Myocyte (in vitro differentiated cells): ENCODE data around the gene NR1I3. TPM values are rescaled to one million over a fixed set of nuclear protein-coding genes. Genes with fewer than 3 reads are reported as not detected.

Source experiments
- DNase-seq: peaks from one replicate; pipeline ENCODE4 v3.0.0-alpha.2; 2012; ENCODE audit warnings: low read depth
- total RNA-seq: library from RNA; depleted of rRNA; stranded (reverse); fragments of >200 nt; gene quantifications from 2 replicates; pipeline ENCODE4 v1.2.3, GENCODE V29; 2014

The NR1I3 gene
- total RNA-seq, 1 donor from 2014 or later, result not detected

GRCh38 chr1:161219078-161219892, 18.7 kb downstream of the NR1I3 start:
- no peak for DNase-seq

GRCh38 chr1:161218301-161219077, 19.5 kb downstream of the NR1I3 start:
- DNase-seq, result no peak

DNA sequence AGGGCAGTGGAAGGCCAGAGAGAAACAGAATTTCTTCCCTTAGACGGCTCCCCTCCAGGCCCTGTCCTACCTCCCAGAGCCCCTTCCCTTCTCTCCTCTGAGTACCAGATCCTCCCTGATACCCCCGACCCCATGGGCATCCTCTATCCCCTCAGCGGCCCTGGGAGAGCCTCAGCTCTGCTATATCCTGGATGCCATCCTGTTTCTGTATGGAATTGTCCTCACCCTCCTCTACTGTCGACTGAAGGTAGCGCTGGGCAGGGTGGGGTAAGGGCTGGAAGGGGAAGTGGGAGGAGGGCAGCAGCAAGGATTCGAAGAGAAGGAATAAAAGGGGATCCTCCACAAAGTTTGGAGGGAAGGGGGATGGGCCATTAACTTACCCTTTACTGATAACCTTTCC, 20.2 kb downstream of the NR1I3 start:
- no peak for DNase-seq

- DNase-seq, result peak; percentile 40
Measured at GRCh38 chr1:161216945-161217712, 20.9 kb downstream of the NR1I3 start.

DNA sequence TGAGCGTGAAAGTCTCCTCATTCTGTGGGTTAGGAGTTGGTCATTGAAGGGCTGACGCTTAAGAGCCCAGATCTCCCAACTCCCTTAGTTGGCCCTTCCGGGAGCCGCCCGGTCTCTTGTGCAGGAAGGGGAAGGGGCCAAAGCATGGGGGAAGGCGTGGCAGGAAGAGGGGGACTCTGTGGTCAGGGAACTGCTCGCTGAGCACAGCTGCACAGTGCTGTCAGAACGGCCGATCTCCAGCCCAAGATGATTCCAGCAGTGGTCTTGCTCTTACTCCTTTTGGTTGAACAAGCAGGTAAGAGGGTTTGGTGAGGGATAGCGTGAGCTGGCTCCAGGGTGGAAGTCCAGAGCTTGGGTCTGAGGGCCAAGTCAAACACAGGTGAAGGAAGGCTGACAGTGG, 22.9 kb downstream of the NR1I3 start, which contains the start of gene FCER1G:
Gene FCER1G, plus strand, starts transcription at position 220 of the 400 bp plus-strand sequence. Its CDS starts 27 bp downstream, at position 247.
- no peak for DNase-seq

DNA sequence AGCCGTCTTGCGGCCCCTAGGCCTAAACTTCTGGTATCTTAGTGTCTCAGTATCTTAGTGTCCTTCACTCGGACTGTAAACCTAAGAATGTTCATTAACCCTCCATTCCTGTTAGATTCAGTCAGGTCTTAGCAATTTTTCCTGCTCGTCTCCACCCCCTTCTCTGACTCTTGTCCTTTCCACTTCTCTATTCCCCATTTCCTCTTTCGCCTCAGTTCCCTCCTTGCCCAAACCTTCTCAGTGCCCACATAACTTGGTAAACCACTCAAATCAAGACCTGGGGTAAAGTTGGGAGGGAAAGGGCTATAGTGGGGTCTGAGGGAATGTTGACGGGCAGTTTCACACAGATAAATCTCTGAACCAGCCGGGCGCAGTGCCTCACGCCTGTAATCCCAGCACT, 23.6 kb downstream of the NR1I3 start:
- no peak for DNase-seq

DNA sequence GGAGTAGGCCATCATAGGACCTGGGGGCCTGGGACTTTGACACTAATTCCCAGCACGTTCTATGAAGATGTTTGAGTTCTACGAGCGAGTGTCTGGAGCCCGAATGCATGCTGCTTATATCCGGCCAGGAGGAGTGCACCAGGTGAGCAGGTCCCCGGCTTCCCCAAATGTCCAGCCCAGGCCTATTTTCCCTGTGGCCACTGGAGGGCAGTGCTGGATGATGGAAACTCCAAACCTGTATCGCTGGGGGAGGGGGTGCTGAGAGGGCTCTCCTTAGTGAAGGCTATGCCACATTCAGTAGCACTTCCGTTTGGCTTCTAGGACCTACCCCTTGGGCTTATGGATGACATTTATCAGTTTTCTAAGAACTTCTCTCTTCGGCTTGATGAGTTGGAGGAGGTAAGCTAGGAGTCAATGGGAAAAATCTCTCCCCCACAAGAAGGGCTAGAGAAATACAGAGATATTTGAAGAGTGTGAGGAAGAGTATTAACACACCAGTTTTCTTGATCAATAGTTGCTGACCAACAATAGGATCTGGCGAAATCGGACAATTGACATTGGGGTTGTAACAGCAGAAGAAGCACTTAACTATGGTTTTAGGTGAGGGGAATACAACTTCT, 28.1 kb downstream of the NR1I3 start:
- peak; percentile 79 for DNase-seq

- DNase-seq, result peak; percentile 32
Measured at GRCh38 chr1:161207173-161207572, 30.8 kb downstream of the NR1I3 start.

DNA sequence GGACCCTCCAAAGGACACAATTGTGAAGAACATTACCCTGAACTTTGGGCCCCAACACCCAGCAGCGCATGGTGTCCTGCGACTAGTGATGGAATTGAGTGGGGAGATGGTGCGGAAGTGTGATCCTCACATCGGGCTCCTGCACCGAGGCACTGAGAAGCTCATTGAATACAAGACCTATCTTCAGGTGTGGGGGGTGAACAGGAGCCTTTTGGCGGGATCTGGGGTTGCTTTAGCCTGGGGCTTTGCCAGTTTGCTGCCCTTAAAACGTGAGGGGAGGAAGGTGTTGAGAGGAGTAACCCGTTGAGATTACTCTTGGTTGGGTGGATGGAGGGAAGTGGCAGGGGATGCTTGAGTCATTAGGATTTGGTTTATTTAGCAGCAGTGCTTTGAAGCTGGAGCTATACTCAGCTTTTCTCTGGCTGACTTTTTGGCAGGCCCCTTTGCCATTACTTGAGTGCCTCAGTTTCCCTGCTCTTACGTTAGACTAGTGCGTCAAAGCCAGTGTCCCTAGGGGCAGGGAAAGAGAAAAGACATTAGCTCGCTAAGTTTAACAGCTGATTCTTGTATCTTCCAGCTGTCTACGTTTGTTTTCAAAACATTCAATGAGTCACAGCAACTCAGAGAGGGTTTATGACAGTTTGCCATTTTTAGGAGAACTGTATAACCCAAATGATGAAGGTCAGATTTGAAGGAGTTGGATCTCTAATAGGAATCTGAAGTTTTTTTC, 31.4 kb downstream of the NR1I3 start:
- DNase-seq, result peak; percentile 82

GRCh38 chr1:161201836-161202712, 35.9 kb downstream of the NR1I3 start, which contains the start of gene NDUFS2:
NDUFS2 (plus strand) TSS chr1:161202367; CDS start chr1:161202386, 19 bp downstream.
- peak; percentile 99 for DNase-seq

GRCh38 chr1:161200992-161201835, 36.8 kb downstream of the NR1I3 start:
- peak; percentile 90 for DNase-seq

- DNase-seq, result no peak
Measured at GRCh38 chr1:161200421-161200991, 37.5 kb downstream of the NR1I3 start.

- no peak for DNase-seq
Measured at GRCh38 chr1:161199506-161200139, 38.4 kb downstream of the NR1I3 start.

- peak; percentile 97 for DNase-seq
Measured at GRCh38 chr1:161198897-161199431, 39.0 kb downstream of the NR1I3 start, which contains the start of gene ADAMTS4. ADAMTS4 (minus strand) TSS chr1:161199054; CDS start chr1:161198627, 427 bp downstream.

GRCh38 chr1:161198194-161198896, 39.7 kb downstream of the NR1I3 start:
- DNase-seq, result peak; percentile 80

- DNase-seq, result no peak
Measured at GRCh38 chr1:161197560-161198193, 40.3 kb downstream of the NR1I3 start.
